ENCODE measurements around the gene F2R.
"Not testable (repeated sequence)": the region's sequence is repeated elsewhere in the genome, so short reads cannot be mapped to it uniquely, and the experiment has no call there.

Gene F2R

DNA sequence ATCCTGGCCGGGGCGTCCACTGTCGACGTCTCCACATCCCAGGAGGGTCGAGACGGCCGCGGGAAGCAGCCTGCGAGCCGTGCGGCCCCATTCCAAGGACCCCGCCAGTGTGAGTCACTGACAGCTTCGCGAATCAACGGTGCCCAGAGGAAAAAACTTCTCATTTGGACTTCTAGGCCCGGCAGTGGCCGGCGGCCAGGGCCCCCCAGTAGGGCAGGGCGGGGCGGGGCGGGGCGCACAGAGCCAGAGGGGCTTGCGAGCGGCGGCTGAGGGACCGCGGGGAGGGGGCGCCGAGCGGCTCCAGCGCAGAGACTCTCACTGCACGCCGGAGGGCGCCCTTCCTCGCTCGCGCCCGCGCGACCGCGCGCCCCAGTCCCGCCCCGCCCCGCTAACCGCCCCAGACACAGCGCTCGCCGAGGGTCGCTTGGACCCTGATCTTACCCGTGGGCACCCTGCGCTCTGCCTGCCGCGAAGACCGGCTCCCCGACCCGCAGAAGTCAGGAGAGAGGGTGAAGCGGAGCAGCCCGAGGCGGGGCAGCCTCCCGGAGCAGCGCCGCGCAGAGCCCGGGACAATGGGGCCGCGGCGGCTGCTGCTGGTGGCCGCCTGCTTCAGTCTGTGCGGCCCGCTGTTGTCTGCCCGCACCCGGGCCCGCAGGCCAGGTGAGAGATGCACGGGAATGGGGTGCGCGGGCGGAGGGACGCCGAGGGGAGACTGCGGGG, at the start of gene F2R:
F2R (plus strand) TSS at position 391 of the 720 bp plus-strand sequence; CDS start at position 573, 182 bp downstream.
- Histone ChIP-seq H3K27ac (peak within 1 kb of the TSS; percentile 25 to 96 (median 85)), H3K4me3 (peak within 1 kb of the TSS; percentile 56 to 94 (median 82))

DNA sequence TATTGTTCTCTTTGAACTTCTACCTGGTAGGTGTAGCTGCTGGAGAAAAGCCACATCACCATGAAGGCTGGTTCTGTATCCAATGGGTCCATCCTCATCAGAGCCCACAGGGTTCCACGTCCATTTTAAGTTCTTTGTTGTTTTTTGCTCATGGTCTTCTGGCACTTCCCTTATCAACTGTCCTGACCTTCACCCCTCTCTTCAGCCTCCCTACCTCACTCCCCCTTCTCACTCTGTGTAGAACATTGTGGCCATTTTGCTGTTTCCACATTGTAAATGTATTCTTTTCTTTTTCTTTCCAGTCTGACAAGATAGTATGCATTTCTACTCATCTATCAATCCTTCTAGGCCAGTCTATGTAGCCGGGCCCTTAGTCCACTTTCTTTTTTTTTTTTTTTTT, 48.4 kb upstream of the F2R start:
- H3K4me3 ChIP-seq: no peak overlapping the region
- no peak overlapping the region for H3K27ac ChIP-seq

DNA sequence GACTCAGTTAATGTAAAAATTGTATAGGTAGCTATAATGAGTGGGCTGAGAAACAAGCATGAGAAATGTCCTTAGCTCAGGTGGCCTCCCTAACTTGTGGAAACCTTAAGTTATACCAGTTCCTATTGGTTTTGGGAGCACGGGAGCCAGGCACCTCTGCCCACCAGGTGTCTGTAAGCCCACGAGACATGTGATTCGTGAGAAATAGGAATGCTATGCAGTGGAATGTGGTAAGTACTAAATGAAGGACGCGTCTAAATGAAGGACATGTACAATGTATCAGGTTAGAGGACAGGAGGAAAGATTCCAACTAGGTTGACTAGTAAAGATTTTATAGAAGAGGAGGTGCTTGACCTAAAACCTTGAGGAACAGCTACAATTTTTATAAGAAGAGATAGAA, 46.7 kb upstream of the F2R start:
- Histone ChIP-seq H3K4me3 (no peak overlapping the region), H3K27ac (no peak overlapping the region)

GRCh38 chr5:76670508-76670907, 45.4 kb upstream of the F2R start:
- Histone ChIP-seq H3K27ac (no peak overlapping the region), H3K4me3 (no peak overlapping the region)

DNA sequence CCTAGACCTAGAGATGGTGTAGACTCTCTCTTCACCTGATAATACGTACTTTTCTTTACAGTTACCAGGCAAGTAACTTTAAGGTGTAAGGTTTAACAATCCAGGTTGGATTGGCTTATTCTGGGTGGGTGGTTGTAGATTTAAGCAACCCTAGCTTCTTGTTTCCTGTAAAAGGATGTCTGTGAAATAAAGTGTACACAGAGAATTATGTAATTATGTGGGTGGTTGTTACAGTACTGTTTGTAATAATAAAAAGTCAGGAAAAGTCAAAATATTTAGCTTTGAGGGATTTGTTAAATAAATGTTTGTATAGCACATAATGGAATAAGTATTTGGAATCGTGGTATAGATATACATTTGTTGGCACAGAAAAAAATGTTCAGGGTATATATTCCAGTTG, 43.7 kb upstream of the F2R start:
- Histone ChIP-seq H3K27ac (no peak overlapping the region), H3K4me3 (no peak overlapping the region)

DNA sequence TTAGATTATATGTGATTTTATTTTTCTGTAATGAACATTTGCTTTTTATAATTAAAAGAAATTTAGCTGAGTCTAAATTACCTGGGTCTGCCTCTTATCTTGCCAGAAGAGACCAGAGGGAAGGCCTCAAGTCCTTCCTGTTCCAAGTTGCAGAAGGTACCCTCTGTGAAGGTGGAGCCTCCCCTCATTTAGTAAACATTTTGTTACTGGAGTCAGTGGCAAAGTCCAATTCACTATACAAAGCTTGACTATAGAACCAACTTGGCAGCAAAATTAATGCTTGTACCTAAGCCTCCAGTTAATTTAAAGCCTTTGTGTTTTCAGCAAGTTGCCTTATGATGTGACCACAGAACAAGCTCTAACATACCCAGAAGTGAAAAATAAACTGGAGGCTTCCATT, 42.8 kb upstream of the F2R start:
- Histone ChIP-seq H3K27ac (no peak overlapping the region), H3K4me3 (no peak overlapping the region)

DNA sequence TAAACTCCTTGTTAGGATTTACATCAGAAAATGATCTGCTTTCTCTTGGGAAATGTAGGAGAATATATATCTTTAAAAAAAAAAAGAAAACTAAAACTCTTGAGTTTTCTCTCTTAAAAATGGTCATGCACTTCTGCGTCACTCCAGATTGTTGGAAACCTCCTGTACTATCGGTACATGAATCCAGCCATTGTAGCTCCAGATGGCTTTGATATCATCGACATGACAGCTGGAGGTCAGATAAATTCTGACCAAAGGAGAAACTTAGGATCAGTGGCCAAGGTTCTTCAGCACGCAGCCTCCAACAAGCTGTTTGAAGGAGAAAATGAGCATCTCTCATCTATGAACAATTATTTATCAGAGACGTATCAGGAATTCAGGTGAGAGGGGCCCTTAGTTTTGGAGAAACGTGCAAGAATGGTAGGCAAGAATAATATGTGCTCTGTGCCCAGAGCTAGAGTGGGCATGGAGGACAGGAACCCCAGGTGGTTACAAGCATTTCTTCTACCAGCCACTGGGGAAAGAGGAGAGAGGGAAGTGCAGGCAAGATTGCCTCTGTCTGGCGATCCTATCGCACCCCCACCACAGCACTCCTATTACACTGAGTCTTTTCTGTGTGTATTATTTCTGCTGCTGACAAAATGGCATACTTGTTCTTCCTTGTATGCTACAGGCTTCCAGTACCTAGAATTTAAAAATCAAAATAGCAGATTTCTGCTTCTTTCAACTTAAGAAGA, 41.4 kb upstream of the F2R start:
- Histone ChIP-seq H3K4me3 (no peak overlapping the region), H3K27ac (no peak overlapping the region)

- Histone ChIP-seq H3K27ac (no peak overlapping the region), H3K4me3 (no peak overlapping the region)
Observed at GRCh38 chr5:76675364-76675763, 40.6 kb upstream of the F2R start.

DNA sequence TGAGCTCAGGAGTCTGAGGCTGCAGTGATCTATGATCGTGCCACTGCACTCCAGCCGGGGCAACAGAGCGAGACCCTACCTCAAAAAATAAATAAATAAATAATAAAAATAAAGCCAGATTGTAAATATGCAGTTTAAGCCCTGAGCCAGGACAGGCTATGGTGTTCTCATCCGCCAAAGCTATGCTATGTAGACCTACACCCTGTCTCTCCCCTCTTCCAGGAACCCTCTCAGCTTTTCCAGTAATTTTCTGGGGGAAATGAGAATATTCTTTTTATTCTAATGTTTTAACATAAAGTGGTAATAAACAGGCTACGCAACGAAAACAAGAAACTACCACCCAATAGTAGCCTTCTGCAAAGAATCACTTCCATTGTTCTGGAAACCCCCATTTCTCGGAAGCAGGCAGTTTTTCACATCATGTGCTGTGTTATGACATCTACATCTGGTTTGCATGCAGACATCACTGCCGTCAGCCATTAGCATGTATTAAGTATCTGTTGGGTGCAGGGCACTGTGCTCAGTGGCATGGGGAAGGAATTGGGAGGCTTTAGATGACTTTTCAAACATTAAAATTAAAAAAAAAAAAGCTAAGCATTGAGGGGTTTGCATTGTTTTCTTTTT, 38.0 kb upstream of the F2R start:
- H3K27ac ChIP-seq: peak overlapping the region in 8 of 21 experiments; percentile 20 to 87 (median 56)
- no peak overlapping the region for H3K4me3 ChIP-seq

DNA sequence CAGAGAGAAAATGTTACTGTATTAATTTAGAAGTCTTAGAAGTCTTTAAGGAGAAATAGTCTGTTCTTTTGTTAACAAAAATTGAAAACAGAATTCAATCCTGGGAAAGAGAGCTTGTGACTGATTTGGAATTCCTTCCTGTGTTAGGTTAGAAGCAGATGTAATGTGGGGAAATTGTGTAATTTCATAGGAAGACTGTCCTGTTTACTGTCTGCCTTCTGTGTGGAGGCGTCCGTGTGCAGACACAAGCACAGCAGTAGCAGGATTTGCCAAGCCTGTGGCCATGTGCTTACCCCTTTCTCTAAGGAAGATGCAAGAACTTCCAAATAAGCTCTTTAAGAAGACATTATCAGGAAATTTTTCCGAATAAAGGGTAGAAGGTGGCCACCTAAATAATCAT, 36.7 kb upstream of the F2R start:
- H3K27ac ChIP-seq: peak overlapping the region in 8 of 21 experiments; percentile 10 to 87 (median 51)
- no peak overlapping the region for H3K4me3 ChIP-seq

DNA sequence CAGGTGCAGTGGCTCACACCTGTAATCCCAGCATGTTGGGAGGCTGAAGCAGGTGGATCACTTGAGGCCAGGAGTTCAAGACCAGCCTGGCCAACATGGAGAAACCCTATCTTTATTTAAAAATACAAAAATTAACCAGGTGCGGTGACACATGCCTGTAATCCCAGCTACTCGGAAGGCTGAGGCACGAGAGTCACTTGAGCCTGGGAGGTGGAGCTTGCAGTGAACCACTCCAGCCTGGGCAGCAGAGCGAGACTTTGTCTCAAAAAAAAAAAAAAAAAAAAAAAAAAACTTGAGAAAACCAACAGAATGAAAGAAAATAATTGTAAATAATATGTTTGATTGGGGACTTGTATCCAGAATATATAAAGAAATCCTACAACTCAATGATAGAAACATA, 35.1 kb upstream of the F2R start:
- H3K4me3 ChIP-seq: not testable (repeated sequence)
- peak overlapping the region in 2 of 21 experiments; percentile 55 to 65 for H3K27ac ChIP-seq

DNA sequence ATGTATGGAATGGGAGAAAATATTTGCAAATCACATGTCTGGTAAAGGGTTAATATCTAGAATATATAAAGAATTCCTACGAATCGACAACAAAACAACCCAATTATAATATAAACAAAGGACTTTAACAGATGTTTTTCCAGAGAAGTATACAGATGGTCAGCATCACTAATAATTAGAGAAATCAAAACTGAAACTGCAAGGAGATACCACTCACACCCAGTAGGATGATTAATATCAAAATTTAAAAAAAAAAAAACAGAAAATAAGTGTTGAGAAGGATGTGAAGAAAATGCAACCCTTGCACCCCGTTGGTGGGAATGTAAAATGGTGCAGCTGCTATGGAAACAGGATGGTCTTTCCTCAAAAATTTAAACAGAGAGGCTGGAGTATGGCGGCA, 34.6 kb upstream of the F2R start:
- Histone ChIP-seq H3K4me3 (no peak overlapping the region), H3K27ac (peak overlapping the region in 3 of 21 experiments; percentile 32 to 65 (median 55))

DNA sequence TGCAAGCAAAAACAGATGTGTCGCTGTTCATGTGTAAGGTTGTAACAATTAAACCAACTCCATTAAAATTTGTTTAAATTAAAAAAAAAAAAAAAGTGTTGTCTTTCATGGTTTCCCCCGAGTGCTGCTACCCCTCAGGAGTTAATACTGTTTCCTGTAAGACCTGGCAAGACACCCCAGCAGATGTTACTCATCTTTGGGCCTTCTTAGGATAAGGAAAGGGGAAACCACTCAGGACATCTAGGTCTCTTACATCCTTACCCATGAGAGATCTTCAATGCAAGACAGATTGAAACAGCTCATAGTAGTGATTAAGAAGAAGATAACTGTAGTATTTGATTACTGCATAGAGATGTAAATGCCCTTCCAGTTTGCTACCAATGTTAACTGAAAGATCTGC, 33.5 kb upstream of the F2R start:
- Histone ChIP-seq H3K27ac (peak overlapping the region in 5 of 21 experiments; percentile 9 to 55 (median 26)), H3K4me3 (no peak overlapping the region)

DNA sequence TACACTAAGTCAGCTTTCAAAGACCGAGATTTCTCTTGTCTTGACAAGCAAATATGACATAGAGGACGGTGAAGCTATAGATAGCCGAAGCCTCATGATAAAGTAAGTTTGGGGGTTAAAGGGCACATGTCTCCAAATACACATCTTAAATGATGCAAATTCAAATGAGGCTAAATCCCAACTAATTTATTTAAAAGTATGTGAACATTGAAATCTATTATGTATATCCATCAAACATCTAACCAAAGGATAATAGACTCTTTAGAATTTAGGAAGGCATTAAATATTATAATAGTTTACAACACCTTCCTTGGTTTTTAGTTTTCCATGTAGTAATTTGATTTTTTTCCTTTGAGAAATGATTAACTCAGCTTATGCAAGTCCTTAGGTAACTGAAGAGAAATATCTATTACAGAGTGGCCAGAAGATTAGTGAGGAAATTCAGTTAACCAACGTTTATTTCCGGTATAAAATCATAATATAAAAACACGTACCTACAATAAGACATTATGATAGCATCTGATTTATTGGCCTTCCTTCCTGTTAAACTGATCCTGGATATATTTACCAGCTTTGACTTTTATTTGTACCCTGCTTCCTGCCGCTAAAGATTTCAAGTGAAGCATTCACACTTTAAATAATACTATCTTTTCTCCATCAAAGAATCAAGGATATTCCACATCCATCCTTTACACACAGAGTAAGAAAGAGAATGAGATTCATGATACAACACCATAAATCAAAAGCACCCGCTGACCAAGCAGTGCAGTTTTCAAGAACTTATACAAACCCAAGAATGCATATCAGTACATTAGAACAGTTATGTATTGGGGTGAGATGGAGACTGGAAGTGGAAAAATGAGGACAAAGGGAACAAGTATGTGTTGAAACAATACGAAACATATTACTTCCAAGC, 31.9 kb upstream of the F2R start:
- Histone ChIP-seq H3K4me3 (no peak overlapping the region), H3K27ac (peak overlapping the region in 5 of 21 experiments; percentile 2 to 69 (median 41))

DNA sequence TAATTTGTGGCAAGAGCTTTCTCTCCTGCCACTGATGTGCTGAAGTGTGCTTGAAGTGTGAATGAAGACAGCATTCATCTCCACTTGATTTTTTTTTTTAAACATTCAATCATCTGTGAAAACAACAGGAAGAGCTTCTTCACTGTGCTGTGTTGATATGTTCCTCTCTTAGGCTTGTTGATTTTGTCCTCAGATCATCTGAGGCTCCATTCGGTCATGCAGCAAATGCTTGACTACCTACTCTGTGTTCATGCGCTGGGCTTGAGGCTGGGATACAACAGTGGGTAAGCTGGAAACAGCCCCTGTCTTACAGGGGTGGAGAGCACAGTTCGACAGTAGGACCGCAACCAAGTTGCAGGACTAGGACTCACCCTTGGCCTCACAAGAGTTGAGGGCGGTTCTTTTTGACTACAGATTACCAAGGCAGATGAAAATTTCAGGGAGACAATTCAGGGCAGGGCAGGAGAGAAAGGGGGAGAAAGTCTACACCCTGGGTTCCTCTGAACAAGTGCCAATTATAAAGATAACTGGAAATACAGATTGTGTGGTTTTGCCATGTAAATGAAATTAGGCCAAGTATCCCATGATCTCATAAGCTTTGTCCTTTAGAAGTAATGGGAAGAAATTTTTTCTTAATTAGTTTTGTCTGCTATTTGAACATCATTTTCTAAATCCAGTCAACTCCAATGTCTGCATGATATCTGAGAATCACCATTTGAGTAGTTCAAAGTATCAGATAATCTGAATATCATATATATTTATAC, 31.0 kb upstream of the F2R start:
- peak overlapping the region in 8 of 21 experiments; percentile 2 to 69 (median 33) for H3K27ac ChIP-seq
- H3K4me3 ChIP-seq: no peak overlapping the region

GRCh38 chr5:76685704-76686103, 30.2 kb upstream of the F2R start:
- Histone ChIP-seq H3K27ac (peak overlapping the region in 4 of 21 experiments; percentile 4 to 69 (median 37)), H3K4me3 (no peak overlapping the region)

DNA sequence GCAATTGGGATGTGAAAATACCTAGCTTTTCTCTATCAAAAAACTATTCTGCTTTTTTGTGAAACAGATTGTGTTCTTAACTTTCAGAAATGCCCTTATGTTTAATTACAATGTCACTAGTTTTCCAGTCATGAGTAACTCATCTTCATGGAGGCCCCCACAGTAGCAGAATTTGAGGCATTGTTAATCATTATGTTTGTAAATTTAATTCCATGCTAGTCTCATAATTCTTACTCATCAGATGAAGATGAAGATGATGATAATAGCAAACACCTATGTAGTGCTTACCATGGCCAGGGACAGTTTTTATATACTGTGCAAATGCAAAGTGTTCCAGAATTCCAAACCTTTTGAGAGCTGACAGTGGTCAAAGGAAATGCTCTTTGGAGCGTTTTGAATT, 27.7 kb upstream of the F2R start:
- H3K4me3 ChIP-seq: no peak overlapping the region
- H3K27ac ChIP-seq: peak overlapping the region in 1 of 21 experiments; percentile 24

- Histone ChIP-seq H3K4me3 (no peak overlapping the region), H3K27ac (peak overlapping the region in 4 of 21 experiments; percentile 2 to 24 (median 16))
Observed at GRCh38 chr5:76688836-76689235, 27.1 kb upstream of the F2R start.

All from skin epidermis (tissue), 12 donors.